ENCODE results near the gene NCOA5.

- TF ChIP-seq, protein P1, sequence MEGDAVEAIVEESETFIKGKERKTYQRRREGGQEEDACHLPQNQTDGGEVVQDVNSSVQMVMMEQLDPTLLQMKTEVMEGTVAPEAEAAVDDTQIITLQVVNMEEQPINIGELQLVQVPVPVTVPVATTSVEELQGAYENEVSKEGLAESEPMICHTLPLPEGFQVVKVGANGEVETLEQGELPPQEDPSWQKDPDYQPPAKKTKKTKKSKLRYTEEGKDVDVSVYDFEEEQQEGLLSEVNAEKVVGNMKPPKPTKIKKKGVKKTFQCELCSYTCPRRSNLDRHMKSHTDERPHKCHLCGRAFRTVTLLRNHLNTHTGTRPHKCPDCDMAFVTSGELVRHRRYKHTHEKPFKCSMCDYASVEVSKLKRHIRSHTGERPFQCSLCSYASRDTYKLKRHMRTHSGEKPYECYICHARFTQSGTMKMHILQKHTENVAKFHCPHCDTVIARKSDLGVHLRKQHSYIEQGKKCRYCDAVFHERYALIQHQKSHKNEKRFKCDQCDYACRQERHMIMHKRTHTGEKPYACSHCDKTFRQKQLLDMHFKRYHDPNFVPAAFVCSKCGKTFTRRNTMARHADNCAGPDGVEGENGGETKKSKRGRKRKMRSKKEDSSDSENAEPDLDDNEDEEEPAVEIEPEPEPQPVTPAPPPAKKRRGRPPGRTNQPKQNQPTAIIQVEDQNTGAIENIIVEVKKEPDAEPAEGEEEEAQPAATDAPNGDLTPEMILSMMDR (IDR thresholded peaks at IDR 0.05 in 4 of 5, conservative IDR thresholded peaks at IDR 0.05 in 1 of 5): no peak
- TF ChIP-seq POLR2A (IDR thresholded peaks at IDR 0.05): no peak
These were observed 39.9 kb downstream of the NCOA5 start for GRCh38 chr20:46049815-46050214.
